ENCODE results near the gene TANC1.

DNA sequence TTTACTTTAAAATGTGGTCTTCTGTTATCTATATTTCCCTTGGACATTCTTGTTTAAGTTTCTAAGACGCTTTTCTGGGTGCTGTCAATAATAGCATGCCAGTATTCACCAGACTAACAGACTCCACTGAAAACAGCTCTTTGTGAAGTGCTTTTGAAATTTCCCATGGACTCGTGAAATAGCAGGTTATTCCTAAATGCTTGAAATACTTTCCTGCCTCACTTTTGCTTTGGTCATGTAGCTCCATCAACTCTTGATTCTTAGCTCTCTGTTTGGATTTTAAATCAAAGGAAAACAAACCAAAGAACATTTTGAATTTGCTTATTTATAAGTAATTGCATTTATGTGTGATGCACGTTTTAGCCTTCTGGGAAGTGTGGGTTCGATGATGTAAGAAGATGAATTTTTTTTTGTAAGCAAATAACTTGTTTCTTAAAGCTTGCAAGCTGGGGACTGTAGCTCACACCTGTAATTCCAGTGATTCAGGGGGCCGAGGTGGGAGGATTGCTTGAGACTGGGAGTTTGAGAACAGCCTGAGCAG, 170.3 kb downstream of the TANC1 start:
- TF ChIP-seq SREBF2 (IDR thresholded peaks at IDR 0.05) (no peak), TP53 (CRISPR knock-in tag; IDR thresholded peaks at IDR 0.05) (no peak), POLR2A (IDR thresholded peaks at IDR 0.05; ENCODE audit: low read length) (no peak), RNF2 (IDR thresholded peaks at IDR 0.05; ENCODE audit: borderline replicate concordance, low read depth) (no peak)
- TF ChIP-seq, protein P1, sequence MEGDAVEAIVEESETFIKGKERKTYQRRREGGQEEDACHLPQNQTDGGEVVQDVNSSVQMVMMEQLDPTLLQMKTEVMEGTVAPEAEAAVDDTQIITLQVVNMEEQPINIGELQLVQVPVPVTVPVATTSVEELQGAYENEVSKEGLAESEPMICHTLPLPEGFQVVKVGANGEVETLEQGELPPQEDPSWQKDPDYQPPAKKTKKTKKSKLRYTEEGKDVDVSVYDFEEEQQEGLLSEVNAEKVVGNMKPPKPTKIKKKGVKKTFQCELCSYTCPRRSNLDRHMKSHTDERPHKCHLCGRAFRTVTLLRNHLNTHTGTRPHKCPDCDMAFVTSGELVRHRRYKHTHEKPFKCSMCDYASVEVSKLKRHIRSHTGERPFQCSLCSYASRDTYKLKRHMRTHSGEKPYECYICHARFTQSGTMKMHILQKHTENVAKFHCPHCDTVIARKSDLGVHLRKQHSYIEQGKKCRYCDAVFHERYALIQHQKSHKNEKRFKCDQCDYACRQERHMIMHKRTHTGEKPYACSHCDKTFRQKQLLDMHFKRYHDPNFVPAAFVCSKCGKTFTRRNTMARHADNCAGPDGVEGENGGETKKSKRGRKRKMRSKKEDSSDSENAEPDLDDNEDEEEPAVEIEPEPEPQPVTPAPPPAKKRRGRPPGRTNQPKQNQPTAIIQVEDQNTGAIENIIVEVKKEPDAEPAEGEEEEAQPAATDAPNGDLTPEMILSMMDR (IDR thresholded peaks at IDR 0.05) = no peak

Data from A549 (cell line).